Pancreas (tissue), 10 donors: Measurements from ENCODE around the gene HORMAD2. TPM values are rescaled to one million over a fixed set of nuclear protein-coding genes. Genes with fewer than 3 reads are reported as not detected.

Source experiments
- ATAC-seq, 4 donors: fragments of 200-7000 bp; cut with Tn5 transposase; one replicate each; pipeline versions ENCODE4 v1.8.0 to v1.9.1; 2020; ENCODE audit warnings: mild to moderate bottlenecking in 4 of 4, moderate library complexity in 4 of 4
- DNase-seq, 6 donors: peaks; one replicate each; pipeline ENCODE4 v3.0.0-alpha.2; 2020
- FAIRE-seq: peaks from 2 replicates; lab custom pipeline; 2012; peaks lifted over from hg19 to GRCh38; lab: Jason Lieb, UNC
- H3K27ac ChIP-seq, 4 donors: fragments of 200-600 bp; sonication (generic); 1 replicate in 3 of 4; 2 replicates in 1 of 4; pipeline versions ENCODE4 v1.5.0 to v1.8.0; 2020
- H3K27me3 ChIP-seq, 4 donors: fragments of 200-600 bp; one replicate each; pipeline ENCODE4 v1.8.0; 2021
- H3K36me3 ChIP-seq, 3 donors: fragments of 200-600 bp; sonication (generic) in 1 of 3; one replicate each; pipeline versions ENCODE4 v1.5.0 to v1.8.0; 2020 to 2021
- H3K4me1 ChIP-seq, 3 donors: fragments of 200-600 bp; one replicate each; pipeline ENCODE4 v1.8.0; 2021
- H3K4me3 ChIP-seq, 4 donors: fragments of 200-600 bp; sonication (generic) in 2 of 4; one replicate each; pipeline versions ENCODE4 v1.5.0 to v1.8.0; 2020 to 2021
- H3K9me3 ChIP-seq, 4 donors: fragments of 200-600 bp; one replicate each; pipeline ENCODE4 v1.8.0; 2021
- WGBS, 2 donors: extraction: QIAGEN DNeasy Blood & Tissue Kit; methylation state at CpG; one replicate each; pipeline ENCODE4 v1.1.7; 2013; 5-methylcytosine and 5-hydroxymethylcytosine counted together
- intact Hi-C, 3 donors: fragments of 100-400 bp; cut with DNase I; formaldehyde crosslinking; loops; one replicate each; pipeline versions ENCODE4 v1.11.1 to v1.14.2; 2022
- polyA plus RNA-seq, 2 donors: library from polyadenylated mRNA; stranded (reverse); fragments of 200-250 nt; gene quantifications; one replicate each; pipeline ENCODE4 v1.2.3, GENCODE V29; 2013
- total RNA-seq, 6 donors: library from RNA; stranded (reverse); fragmentation: NEBNext Ultra II Directional in 4 of 6; extraction: Animal tissue kit (Norgen Biotek cat#: 25700) in 4 of 6; gene quantifications; one replicate each; pipeline versions ENCODE4 v1.2.1 to v1.2.4, GENCODE V29; 2021 to 2023
- TF ChIP-seq, protein P1 (sequence below), 4 donors: fragments of 200-600 bp; sonication (generic) in 3 of 4; IDR thresholded peaks; one replicate each; pipeline versions ENCODE4 v1.5.0 to v1.8.0; 2021; ENCODE audit warnings: antibody characterized with exemption in 4 of 4
- donor health status: healthy with polysubstance abuse.
- donor health status: DM: no; HTN: no; CAD: no; lungs with moderate emphysema.
- donor health status: DM: no; HTN: no; CAD: no.
- donor health status: control.
- donor health status: control.
- donor health status: Bipolar disorder and iron deficiency.
- donor health status: DM: yes; HTN: yes; CAD: no.
- donor health status: DM: no; HTN: no; CAD: no.
- donor health status: DM: no; HTN: no; CAD: no.
- donor health status: DM: yes; HTN: yes; CAD: no.

The HORMAD2 gene
- total and polyA plus RNA-seq, 8 donors, result not detected

GRCh38 chr22:30170129-30170528, 89.9 kb downstream of the HORMAD2 start:
- H3K9me3 ChIP-seq, result no peaks in the 10 kb centered on the region
- H3K4me3 ChIP-seq, result no peak overlapping the region
- ATAC-seq (no peak), DNase-seq (no peak), FAIRE-seq (no peak)
- no peaks in the 10 kb centered on the region for H3K4me1 ChIP-seq
- WGBS, 2 donors, result 64 to 72% methylated on average over 2 of the region's 2 CpGs
- TF ChIP-seq, protein P1, sequence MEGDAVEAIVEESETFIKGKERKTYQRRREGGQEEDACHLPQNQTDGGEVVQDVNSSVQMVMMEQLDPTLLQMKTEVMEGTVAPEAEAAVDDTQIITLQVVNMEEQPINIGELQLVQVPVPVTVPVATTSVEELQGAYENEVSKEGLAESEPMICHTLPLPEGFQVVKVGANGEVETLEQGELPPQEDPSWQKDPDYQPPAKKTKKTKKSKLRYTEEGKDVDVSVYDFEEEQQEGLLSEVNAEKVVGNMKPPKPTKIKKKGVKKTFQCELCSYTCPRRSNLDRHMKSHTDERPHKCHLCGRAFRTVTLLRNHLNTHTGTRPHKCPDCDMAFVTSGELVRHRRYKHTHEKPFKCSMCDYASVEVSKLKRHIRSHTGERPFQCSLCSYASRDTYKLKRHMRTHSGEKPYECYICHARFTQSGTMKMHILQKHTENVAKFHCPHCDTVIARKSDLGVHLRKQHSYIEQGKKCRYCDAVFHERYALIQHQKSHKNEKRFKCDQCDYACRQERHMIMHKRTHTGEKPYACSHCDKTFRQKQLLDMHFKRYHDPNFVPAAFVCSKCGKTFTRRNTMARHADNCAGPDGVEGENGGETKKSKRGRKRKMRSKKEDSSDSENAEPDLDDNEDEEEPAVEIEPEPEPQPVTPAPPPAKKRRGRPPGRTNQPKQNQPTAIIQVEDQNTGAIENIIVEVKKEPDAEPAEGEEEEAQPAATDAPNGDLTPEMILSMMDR (IDR thresholded peaks at IDR 0.05), result no peak
- no peaks in the 10 kb centered on the region for H3K27me3 ChIP-seq
- no peak overlapping the region for H3K27ac ChIP-seq
- H3K36me3 ChIP-seq, result no peaks in the 10 kb centered on the region
- intact Hi-C loops, result no loop called here

- Histone ChIP-seq H3K27me3 (no peaks in the 10 kb centered on the region), H3K27ac (no peak overlapping the region), H3K9me3 (no peaks in the 10 kb centered on the region), H3K4me3 (no peak overlapping the region), H3K36me3 (no peaks in the 10 kb centered on the region), H3K4me1 (no peaks in the 10 kb centered on the region)
- TF ChIP-seq, protein P1 (IDR thresholded peaks at IDR 0.05), result no peak
- intact Hi-C loops, result no loop called here
- 52 to 70% methylated on average over 3 of the region's 3 CpGs for WGBS, 2 donors
- FAIRE-seq, result no peak
- no peak for DNase-seq
- no peak for ATAC-seq
Measured at GRCh38 chr22:30171008-30171407, 90.7 kb downstream of the HORMAD2 start.

GRCh38 chr22:30175690-30176288, 95.5 kb downstream of the HORMAD2 start:
- Histone ChIP-seq H3K27me3 (no peaks in the 10 kb centered on the region), H3K36me3 (no peaks in the 10 kb centered on the region), H3K9me3 (no peaks in the 10 kb centered on the region), H3K4me3 (no peak overlapping the region), H3K4me1 (no peaks in the 10 kb centered on the region), H3K27ac (no peak overlapping the region)
- FAIRE-seq, result no peak
- no peak for ATAC-seq
- no peak for DNase-seq
- intact Hi-C loops, result no loop called here
- 74 to 79% methylated on average over 1 of the region's 1 CpG for WGBS, 2 donors
- TF ChIP-seq, protein P1 (IDR thresholded peaks at IDR 0.05), result no peak

DNA sequence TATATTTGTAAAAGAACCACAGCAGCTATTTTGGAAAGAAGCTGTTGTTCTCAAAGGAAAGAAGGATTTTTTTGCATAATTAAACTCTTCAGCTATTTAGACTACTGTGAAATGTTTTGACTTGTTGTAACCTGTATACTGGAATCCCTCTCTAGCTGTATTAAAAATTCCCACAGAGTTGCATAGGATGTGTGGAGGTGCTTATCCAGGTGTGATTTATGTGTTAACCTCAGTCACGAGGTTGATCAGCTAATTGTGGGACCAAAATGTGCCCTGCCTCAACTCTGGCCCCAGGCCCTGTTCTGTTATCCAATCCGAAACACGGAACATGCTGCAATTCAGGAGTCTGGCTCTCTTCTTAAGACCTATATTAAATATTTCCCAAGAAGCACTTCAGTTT, 96.2 kb downstream of the HORMAD2 start:
- Histone ChIP-seq H3K4me1 (peaks cover 0 to under 1% (median 0%) of the 10 kb centered on the region in 3 donors), H3K27me3 (no peaks in the 10 kb centered on the region), H3K36me3 (no peaks in the 10 kb centered on the region), H3K9me3 (no peaks in the 10 kb centered on the region), H3K27ac (no peak overlapping the region), H3K4me3 (no peak overlapping the region)
- ATAC-seq (no peak), FAIRE-seq (no peak), DNase-seq (no peak)
- intact Hi-C loops, result no loop called here
- TF ChIP-seq, protein P1 (IDR thresholded peaks at IDR 0.05), result no peak
- WGBS, 2 donors, result 89 to 92% methylated on average over 3 of the region's 3 CpGs
